HepG2 (cell line): ENCODE measurements around the gene PSMB9. TPM values are rescaled to one million over a fixed set of nuclear protein-coding genes. Genes with fewer than 3 reads are reported as not detected.

ENCODE experiments used
- ATF7 ChIP-seq, 2 experiments: fragments of 450-650 bp in 1 of 2; sonication (generic) in 1 of 2; formaldehyde crosslinking in 1 of 2; IDR thresholded peaks; 2 replicates each; pipeline versions ENCODE4 v1.4.0 to v1.6.1; 2016 to 2020; ENCODE audit warnings: antibody characterized with exemption in 1 of 2, mild to moderate bottlenecking in 1 of 2, missing genetic modification reagents in 1 of 2
- FOXP1 ChIP-seq, 2 experiments: fragments of 450-650 bp in 1 of 2; IDR thresholded peaks; 2 replicates each; pipeline ENCODE4 v1.6.1; 2017 to 2018; ENCODE audit warnings: antibody characterized with exemption in 1 of 2
- HMGA1 ChIP-seq: sonication (generic); formaldehyde crosslinking; conservative IDR thresholded peaks from 2 replicates; pipeline ENCODE4 v1.4.0; 2020; ENCODE audit warnings: missing genetic modification reagents
- IKZF1 ChIP-seq: fragments of 450-650 bp; IDR thresholded peaks from 2 replicates; pipeline ENCODE4 v1.7.1; 2016
- KLF6 ChIP-seq: IDR thresholded peaks from 2 replicates; pipeline ENCODE4 v1.8.0; 2016; ENCODE audit warnings: missing biosample characterization, missing genetic modification reagents
- LBX2 ChIP-seq: sonication (generic); formaldehyde crosslinking; IDR thresholded peaks from 2 replicates; pipeline ENCODE4 v1.5.0; 2020; ENCODE audit warnings: missing genetic modification reagents, mild to moderate bottlenecking, borderline replicate concordance
- MAFK ChIP-seq, 2 experiments: IDR thresholded peaks in 1 of 2; conservative IDR thresholded peaks in 1 of 2; 2 replicates each; pipeline ENCODE4 v1.6.1; 2011; ENCODE audit warnings: improper control_type of control experiment in 2 of 2, low read length in 2 of 2
- NCOA5 ChIP-seq: sonication (generic); formaldehyde crosslinking; IDR thresholded peaks from 2 replicates; pipeline ENCODE4 v1.4.0; 2020; ENCODE audit warnings: missing genetic modification reagents
- NR2C2 ChIP-seq: sonication (generic); formaldehyde crosslinking; IDR thresholded peaks from 2 replicates; pipeline ENCODE4 v1.4.0; 2020; ENCODE audit warnings: missing genetic modification reagents, mild to moderate bottlenecking, moderate library complexity, borderline replicate concordance
- PHF8 ChIP-seq: sonication (generic); formaldehyde crosslinking; IDR thresholded peaks from 2 replicates; pipeline ENCODE4 v1.5.0; 2020; ENCODE audit warnings: missing genetic modification reagents
- PRPF4 ChIP-seq: fragments of 200-400 bp; formaldehyde crosslinking; IDR thresholded peaks from 2 replicates; pipeline ENCODE4 v1.6.1; 2016; ENCODE audit warnings: low read length, low read depth; ENCODE audit not compliant: poor library complexity, severe bottlenecking
- RAD51 ChIP-seq: fragments of 450-650 bp; IDR thresholded peaks from 2 replicates; pipeline ENCODE4 v1.6.1; 2016; ENCODE audit warnings: borderline replicate concordance
- REPIN1 ChIP-seq: sonication (generic); formaldehyde crosslinking; IDR thresholded peaks from 2 replicates; pipeline ENCODE4 v1.8.0; 2022; ENCODE audit warnings: missing genetic modification reagents, low read depth, mild to moderate bottlenecking, borderline replicate concordance
- RFXANK ChIP-seq: IDR thresholded peaks from 2 replicates; pipeline ENCODE4 v1.6.1; 2016
- RORA ChIP-seq: sonication (generic); formaldehyde crosslinking; IDR thresholded peaks from 2 replicates; pipeline ENCODE4 v1.5.0; 2020; ENCODE audit warnings: mild to moderate bottlenecking, missing genetic modification reagents, moderate library complexity
- TMF1 ChIP-seq: sonication (generic); formaldehyde crosslinking; IDR thresholded peaks from 2 replicates; pipeline ENCODE4 v1.8.1; 2022; ENCODE audit warnings: low read depth, missing genetic modification reagents
- ZNF234 ChIP-seq: sonication (generic); formaldehyde crosslinking; conservative IDR thresholded peaks from 2 replicates; pipeline ENCODE4 v1.5.1; 2020; ENCODE audit warnings: mild to moderate bottlenecking, missing genetic modification reagents
- ZNF331 ChIP-seq: sonication (generic); formaldehyde crosslinking; IDR thresholded peaks from 2 replicates; pipeline ENCODE4 v1.4.0; 2020; ENCODE audit warnings: missing genetic modification reagents
- ZNF503 ChIP-seq: sonication (generic); formaldehyde crosslinking; IDR thresholded peaks from 2 replicates; pipeline ENCODE4 v1.4.0; 2020; ENCODE audit warnings: missing genetic modification reagents
- ZNF720 ChIP-seq: sonication (generic); formaldehyde crosslinking; IDR thresholded peaks from 2 replicates; pipeline ENCODE4 v1.4.0; 2020; ENCODE audit warnings: missing genetic modification reagents
- ZNF766 ChIP-seq: sonication (generic); formaldehyde crosslinking; IDR thresholded peaks from 2 replicates; pipeline ENCODE4 v1.5.0; 2020; ENCODE audit warnings: missing genetic modification reagents, borderline replicate concordance
- polyA plus RNA-seq, 8 experiments: library from polyadenylated mRNA; depleted of rRNA in 3 of 8; stranded (reverse) in 7 of 8; unstranded in 1 of 8; fragments of >200 nt; fragmentation: Illumina TruSeq in 4 of 8; extraction: Trizol in 4 of 8; gene quantifications; 2 replicates each; pipeline versions ENCODE4 v1.2.1 to v1.2.3, GENCODE V29; 2011 to 2016; ENCODE audit warnings: low read depth in 4 of 8, missing spikeins in 1 of 8, mixed read lengths in 1 of 8; ENCODE audit not compliant: insufficient read depth in 1 of 8
- total RNA-seq, 5 experiments: library from RNA; depleted of rRNA; stranded (reverse); fragments of >200 nt; fragmentation: Illumina TruSeq; extraction: Trizol; gene quantifications; 2 replicates each; pipeline ENCODE4 v1.2.3, GENCODE V29; 2016; ENCODE audit warnings: low read depth in 1 of 5
- TF ChIP-seq, protein P1 (sequence below): sonication (generic); formaldehyde crosslinking; IDR thresholded peaks from 2 replicates; pipeline ENCODE4 v1.5.0; 2020; ENCODE audit warnings: mild to moderate bottlenecking, missing genetic modification reagents
- TF ChIP-seq, protein P2 (sequence below): sonication (generic); formaldehyde crosslinking; IDR thresholded peaks from 2 replicates; pipeline ENCODE4 v1.5.0; 2020; ENCODE audit warnings: missing genetic modification reagents
- TF ChIP-seq, protein P3 (sequence below): sonication (generic); formaldehyde crosslinking; conservative IDR thresholded peaks from 2 replicates; pipeline ENCODE4 v1.4.0; 2020; ENCODE audit warnings: missing genetic modification reagents

PSMB9 gene
- total and polyA plus RNA-seq, 2 of the 13 experiments (the other 11 are each of a cell fraction or from before 2014, with no cell fraction given): 15.6 to 16.0 TPM

DNA sequence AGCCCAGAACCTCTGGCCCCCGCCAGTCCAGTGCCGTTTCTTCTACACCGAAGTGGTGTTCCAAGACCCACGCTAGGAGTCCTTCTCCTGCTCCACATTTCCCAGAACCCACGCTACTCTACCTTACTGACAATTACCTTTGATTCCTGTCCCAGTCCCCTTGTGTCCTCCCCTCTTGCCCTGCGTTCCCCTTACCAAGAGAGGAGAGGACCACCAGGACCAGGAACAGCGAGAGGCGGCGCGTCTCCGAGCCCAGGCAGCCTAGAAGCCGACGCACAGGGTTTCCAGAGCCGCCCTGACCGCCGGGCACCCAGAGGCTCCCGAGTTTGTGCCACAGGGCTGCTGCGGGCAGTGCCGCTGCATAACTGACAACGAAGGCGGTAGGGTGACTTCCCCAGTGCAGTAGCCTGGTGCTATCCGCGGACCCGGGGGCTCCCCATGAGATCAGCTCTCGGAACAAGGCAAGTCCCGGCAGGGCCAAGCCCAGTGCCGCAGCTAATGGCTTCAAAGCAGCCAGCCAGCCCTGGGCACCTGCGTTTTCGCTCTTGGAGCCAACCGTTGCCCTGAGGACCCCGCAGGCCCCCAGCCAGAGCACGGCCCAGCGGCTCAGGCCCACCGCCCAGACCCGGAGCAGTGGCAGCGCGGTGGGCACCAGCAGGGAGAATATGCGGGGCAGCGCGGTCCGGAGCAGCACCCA is 1.0 kb upstream of the PSMB9 start (continued):
- TF ChIP-seq, protein P1, sequence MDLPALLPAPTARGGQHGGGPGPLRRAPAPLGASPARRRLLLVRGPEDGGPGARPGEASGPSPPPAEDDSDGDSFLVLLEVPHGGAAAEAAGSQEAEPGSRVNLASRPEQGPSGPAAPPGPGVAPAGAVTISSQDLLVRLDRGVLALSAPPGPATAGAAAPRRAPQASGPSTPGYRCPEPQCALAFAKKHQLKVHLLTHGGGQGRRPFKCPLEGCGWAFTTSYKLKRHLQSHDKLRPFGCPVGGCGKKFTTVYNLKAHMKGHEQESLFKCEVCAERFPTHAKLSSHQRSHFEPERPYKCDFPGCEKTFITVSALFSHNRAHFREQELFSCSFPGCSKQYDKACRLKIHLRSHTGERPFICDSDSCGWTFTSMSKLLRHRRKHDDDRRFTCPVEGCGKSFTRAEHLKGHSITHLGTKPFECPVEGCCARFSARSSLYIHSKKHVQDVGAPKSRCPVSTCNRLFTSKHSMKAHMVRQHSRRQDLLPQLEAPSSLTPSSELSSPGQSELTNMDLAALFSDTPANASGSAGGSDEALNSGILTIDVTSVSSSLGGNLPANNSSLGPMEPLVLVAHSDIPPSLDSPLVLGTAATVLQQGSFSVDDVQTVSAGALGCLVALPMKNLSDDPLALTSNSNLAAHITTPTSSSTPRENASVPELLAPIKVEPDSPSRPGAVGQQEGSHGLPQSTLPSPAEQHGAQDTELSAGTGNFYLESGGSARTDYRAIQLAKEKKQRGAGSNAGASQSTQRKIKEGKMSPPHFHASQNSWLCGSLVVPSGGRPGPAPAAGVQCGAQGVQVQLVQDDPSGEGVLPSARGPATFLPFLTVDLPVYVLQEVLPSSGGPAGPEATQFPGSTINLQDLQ (CRISPR knock-in tag): no peak
- no peak for TF ChIP-seq PHF8 (CRISPR knock-in tag)
- no peak for TF ChIP-seq ZNF720 (CRISPR knock-in tag)
- TF ChIP-seq KLF6 (CRISPR knock-in tag): no peak
- no peak for TF ChIP-seq MAFK (conservative IDR thresholded peaks at IDR 0.05 in 1 of 2, IDR thresholded peaks at IDR 0.05 in 1 of 2; ENCODE audit: low read length in 2 of 2)
- no peak for TF ChIP-seq ATF7 (IDR thresholded peaks at IDR 0.05)
- TF ChIP-seq ATF7 (CRISPR knock-in tag; IDR thresholded peaks at IDR 0.05): peak; percentile 17; the same call in 1 of the 2 replicates
- no peak for TF ChIP-seq REPIN1 (CRISPR knock-in tag)
- TF ChIP-seq NR2C2: no peak
- no peak for TF ChIP-seq ZNF503 (CRISPR knock-in tag)
- no peak for TF ChIP-seq RORA (CRISPR knock-in tag)
- TF ChIP-seq, protein P2, sequence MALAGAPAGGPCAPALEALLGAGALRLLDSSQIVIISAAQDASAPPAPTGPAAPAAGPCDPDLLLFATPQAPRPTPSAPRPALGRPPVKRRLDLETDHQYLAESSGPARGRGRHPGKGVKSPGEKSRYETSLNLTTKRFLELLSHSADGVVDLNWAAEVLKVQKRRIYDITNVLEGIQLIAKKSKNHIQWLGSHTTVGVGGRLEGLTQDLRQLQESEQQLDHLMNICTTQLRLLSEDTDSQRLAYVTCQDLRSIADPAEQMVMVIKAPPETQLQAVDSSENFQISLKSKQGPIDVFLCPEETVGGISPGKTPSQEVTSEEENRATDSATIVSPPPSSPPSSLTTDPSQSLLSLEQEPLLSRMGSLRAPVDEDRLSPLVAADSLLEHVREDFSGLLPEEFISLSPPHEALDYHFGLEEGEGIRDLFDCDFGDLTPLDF: no peak; the same call in 1 of the 2 replicates
- 0 out of 2 replicates have a peak, but pooled peaks have one; percentile 15 for TF ChIP-seq ZNF331 (CRISPR knock-in tag)
- TF ChIP-seq TMF1 (CRISPR knock-in tag): no peak
- TF ChIP-seq, protein P3, sequence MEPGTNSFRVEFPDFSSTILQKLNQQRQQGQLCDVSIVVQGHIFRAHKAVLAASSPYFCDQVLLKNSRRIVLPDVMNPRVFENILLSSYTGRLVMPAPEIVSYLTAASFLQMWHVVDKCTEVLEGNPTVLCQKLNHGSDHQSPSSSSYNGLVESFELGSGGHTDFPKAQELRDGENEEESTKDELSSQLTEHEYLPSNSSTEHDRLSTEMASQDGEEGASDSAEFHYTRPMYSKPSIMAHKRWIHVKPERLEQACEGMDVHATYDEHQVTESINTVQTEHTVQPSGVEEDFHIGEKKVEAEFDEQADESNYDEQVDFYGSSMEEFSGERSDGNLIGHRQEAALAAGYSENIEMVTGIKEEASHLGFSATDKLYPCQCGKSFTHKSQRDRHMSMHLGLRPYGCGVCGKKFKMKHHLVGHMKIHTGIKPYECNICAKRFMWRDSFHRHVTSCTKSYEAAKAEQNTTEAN (CRISPR knock-in tag): no peak
- TF ChIP-seq RFXANK: no peak
- no peak for TF ChIP-seq IKZF1
- no peak for TF ChIP-seq FOXP1 (IDR thresholded peaks at IDR 0.05)
- TF ChIP-seq FOXP1 (CRISPR knock-in tag; IDR thresholded peaks at IDR 0.05): no peak
- no peak for TF ChIP-seq ZNF766 (CRISPR knock-in tag)
- no peak for TF ChIP-seq ZNF234 (CRISPR knock-in tag)
- no peak for TF ChIP-seq PRPF4
- no peak for TF ChIP-seq LBX2
- no peak for TF ChIP-seq RAD51
- TF ChIP-seq HMGA1 (CRISPR knock-in tag): no peak
- TF ChIP-seq NCOA5 (CRISPR knock-in tag): no peak
